ENCODE results near the gene RAPGEF3.

RAPGEF3 gene

GRCh38 chr12:47737936-47738594, 20.6 kb downstream of the RAPGEF3 start:
- H3K4me2 ChIP-seq (ENCODE audit: low read length): no peak overlapping the region
- H3K9me3 ChIP-seq (ENCODE audit: control insufficient read depth, low read length): no peaks in the 10 kb centered on the region
- H3K27ac ChIP-seq: peak overlapping the region; percentile 82
- H3K4me1 ChIP-seq: peaks cover 44% of the 10 kb centered on the region
- TF ChIP-seq CTCF (IDR thresholded peaks at IDR 0.05): no peak
- H3K4me3 ChIP-seq (ENCODE audit: low read depth, low read length): no peak overlapping the region
- H3K9ac ChIP-seq: no peak overlapping the region
- H3K36me3 ChIP-seq (ENCODE audit: control insufficient read depth, insufficient read depth, low read length): no peaks in the 10 kb centered on the region
- peaks cover 6% of the 10 kb centered on the region for H3K79me2 ChIP-seq
- H3K27me3 ChIP-seq (ENCODE audit: control insufficient read depth, insufficient read depth, low read length): no peaks in the 10 kb centered on the region
- no peak overlapping the region for H2AFZ ChIP-seq

DNA sequence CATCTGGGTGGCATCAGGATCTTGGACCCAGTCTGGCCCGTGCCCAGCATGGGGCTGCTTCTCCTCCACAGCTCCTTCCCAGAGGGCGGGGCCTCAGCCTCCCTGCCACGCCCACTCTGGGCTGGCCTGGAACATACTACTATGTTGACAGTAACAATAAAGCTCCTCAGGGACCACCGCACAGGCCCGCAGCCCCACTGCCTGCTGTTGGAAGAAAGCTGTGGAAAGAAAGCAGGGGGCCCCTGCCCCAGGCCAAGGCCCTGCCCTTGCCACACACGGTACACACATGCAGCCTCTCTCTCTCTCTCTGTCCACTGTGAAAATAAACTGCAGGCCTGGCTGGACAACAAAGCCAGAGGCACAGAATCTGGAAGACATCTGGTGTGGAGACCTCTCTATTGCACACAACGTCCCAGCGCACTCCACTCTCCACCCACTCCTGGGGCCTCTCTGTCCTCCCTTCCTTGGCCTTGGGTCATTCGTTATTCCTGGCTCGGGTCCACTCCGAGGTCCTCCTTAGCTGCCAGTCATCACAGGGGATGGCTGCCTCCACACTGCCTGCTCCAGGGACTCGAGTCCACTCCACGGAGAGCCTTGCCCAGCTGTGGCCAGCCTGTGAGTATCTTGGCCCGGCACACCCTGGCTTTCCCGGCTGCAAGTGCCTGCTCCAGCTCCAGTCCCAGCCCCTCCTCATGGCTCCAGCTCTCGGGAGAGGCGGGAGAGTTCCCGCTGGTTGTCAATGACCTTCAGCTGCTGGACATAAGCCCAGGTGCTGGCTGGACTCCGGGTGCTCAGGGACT, 21.6 kb downstream of the RAPGEF3 start:
- peak overlapping the region; percentile 82 for H3K27ac ChIP-seq
- no peaks in the 10 kb centered on the region for H3K27me3 ChIP-seq (ENCODE audit: control insufficient read depth, insufficient read depth, low read length)
- H3K79me2 ChIP-seq: no peaks in the 10 kb centered on the region
- H2AFZ ChIP-seq: peak overlapping the region; percentile 30
- H3K4me3 ChIP-seq (ENCODE audit: low read depth, low read length): peak overlapping the region; percentile 29
- no peak overlapping the region for H3K9ac ChIP-seq
- no peaks in the 10 kb centered on the region for H3K9me3 ChIP-seq (ENCODE audit: control insufficient read depth, low read length)
- H3K4me1 ChIP-seq: peaks cover 44% of the 10 kb centered on the region
- H3K4me2 ChIP-seq (ENCODE audit: low read length): peak overlapping the region; percentile 60
- H3K36me3 ChIP-seq (ENCODE audit: control insufficient read depth, insufficient read depth, low read length): no peaks in the 10 kb centered on the region
- TF ChIP-seq CTCF (IDR thresholded peaks at IDR 0.05): no peak

GRCh38 chr12:47736216-47736615, 22.5 kb downstream of the RAPGEF3 start:
- Histone ChIP-seq H3K9ac (no peak overlapping the region), H3K9me3 (ENCODE audit: control insufficient read depth, low read length) (no peaks in the 10 kb centered on the region), H3K79me2 (no peaks in the 10 kb centered on the region), H3K36me3 (ENCODE audit: control insufficient read depth, insufficient read depth, low read length) (no peaks in the 10 kb centered on the region), H3K4me1 (peaks cover 40% of the 10 kb centered on the region), H3K27ac (peak overlapping the region; percentile 82), H3K4me2 (ENCODE audit: low read length) (no peak overlapping the region), H3K27me3 (ENCODE audit: control insufficient read depth, insufficient read depth, low read length) (no peaks in the 10 kb centered on the region), H3K4me3 (ENCODE audit: low read depth, low read length) (no peak overlapping the region), H2AFZ (no peak overlapping the region)
- TF ChIP-seq CTCF (IDR thresholded peaks at IDR 0.05): no peak

GRCh38 chr12:47735649-47736048, 23.0 kb downstream of the RAPGEF3 start:
- no peaks in the 10 kb centered on the region for H3K9me3 ChIP-seq (ENCODE audit: control insufficient read depth, low read length)
- peak overlapping the region; percentile 82 for H3K27ac ChIP-seq
- peaks cover 41% of the 10 kb centered on the region for H3K4me1 ChIP-seq
- H3K4me3 ChIP-seq (ENCODE audit: low read depth, low read length): no peak overlapping the region
- no peaks in the 10 kb centered on the region for H3K79me2 ChIP-seq
- H3K9ac ChIP-seq: no peak overlapping the region
- H3K27me3 ChIP-seq (ENCODE audit: control insufficient read depth, insufficient read depth, low read length): no peaks in the 10 kb centered on the region
- no peak overlapping the region for H3K4me2 ChIP-seq (ENCODE audit: low read length)
- TF ChIP-seq CTCF (IDR thresholded peaks at IDR 0.05): no peak
- no peaks in the 10 kb centered on the region for H3K36me3 ChIP-seq (ENCODE audit: control insufficient read depth, insufficient read depth, low read length)
- H2AFZ ChIP-seq: no peak overlapping the region

All from parathyroid adenoma (tissue), 2 donors.